Testis (tissue), 2 donors: Measurements from ENCODE around the gene OR2T1.
"Not testable (repeated sequence)": the region's sequence is repeated elsewhere in the genome, so short reads cannot be mapped to it uniquely, and the experiment has no call there.

Source experiments
- POLR2A ChIP-seq: fragments of 450-650 bp; IDR thresholded peaks from one replicate; pipeline ENCODE4 v1.6.1; 2017; ENCODE audit warnings: antibody characterized with exemption, mild to moderate bottlenecking, moderate library complexity
- TF ChIP-seq, protein P1 (sequence below), 3 experiments: fragments of 450-650 bp in 2 of 3; fragments of 200-600 bp in 1 of 3; sonication (generic) in 1 of 3; IDR thresholded peaks; one replicate each; pipeline ENCODE4 v1.5.1; 2016 to 2019; ENCODE audit warnings: antibody characterized with exemption in 3 of 3, mild to moderate bottlenecking in 2 of 3, moderate library complexity in 1 of 3

DNA sequence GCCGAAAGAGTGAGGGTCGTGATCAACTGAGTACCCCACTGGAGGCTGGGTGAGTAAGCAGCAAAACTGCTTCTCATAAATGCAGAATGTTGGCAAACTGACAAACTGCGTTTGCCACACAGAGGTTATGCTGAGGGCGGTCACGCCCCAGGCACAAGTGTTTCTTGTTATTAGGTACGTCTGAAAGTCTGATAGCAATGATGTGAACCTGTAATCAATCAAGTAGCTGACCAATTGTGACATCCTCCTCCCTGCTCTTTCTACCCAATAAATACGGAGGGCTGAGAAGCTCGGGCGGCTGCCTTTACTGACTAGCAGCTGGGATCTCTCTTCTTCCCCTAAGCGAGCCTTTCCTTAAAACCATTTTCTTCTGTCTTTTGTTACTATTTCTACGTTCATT is 28.8 kb downstream of the OR2T1 start:
- TF ChIP-seq, protein P1, sequence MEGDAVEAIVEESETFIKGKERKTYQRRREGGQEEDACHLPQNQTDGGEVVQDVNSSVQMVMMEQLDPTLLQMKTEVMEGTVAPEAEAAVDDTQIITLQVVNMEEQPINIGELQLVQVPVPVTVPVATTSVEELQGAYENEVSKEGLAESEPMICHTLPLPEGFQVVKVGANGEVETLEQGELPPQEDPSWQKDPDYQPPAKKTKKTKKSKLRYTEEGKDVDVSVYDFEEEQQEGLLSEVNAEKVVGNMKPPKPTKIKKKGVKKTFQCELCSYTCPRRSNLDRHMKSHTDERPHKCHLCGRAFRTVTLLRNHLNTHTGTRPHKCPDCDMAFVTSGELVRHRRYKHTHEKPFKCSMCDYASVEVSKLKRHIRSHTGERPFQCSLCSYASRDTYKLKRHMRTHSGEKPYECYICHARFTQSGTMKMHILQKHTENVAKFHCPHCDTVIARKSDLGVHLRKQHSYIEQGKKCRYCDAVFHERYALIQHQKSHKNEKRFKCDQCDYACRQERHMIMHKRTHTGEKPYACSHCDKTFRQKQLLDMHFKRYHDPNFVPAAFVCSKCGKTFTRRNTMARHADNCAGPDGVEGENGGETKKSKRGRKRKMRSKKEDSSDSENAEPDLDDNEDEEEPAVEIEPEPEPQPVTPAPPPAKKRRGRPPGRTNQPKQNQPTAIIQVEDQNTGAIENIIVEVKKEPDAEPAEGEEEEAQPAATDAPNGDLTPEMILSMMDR (IDR thresholded peaks at IDR 0.05) = not testable (repeated sequence)
- TF ChIP-seq POLR2A = not testable (repeated sequence)
